OCI-LY3 (cell line): ENCODE measurements around the gene PDE6H.

Experiments
- H2AFZ ChIP-seq: fragments of 200-600, 300-600 bp; shearing (Covaris generic); 2 replicates; pipeline ENCODE4 v1.6.0; 2014; ENCODE audit warnings: antibody characterized with exemption, low read depth, low read length
- H3K27ac ChIP-seq: fragments of 200-600, 300-600 bp; sonication (generic); 2 replicates; pipeline ENCODE4 v1.5.1; 2014; ENCODE audit warnings: mild to moderate bottlenecking, low read length, moderate library complexity, mixed read lengths
- H3K27me3 ChIP-seq: fragments of 200-600, 300-600 bp; sonication (generic); 2 replicates; pipeline ENCODE4 v1.6.1; 2014; ENCODE audit warnings: low read depth, low read length, mixed read lengths
- H3K36me3 ChIP-seq: fragments of 200-600, 300-600 bp; sonication (generic); replicated peaks from 2 replicates; pipeline ENCODE3; 2014; ENCODE audit warnings: low read depth, low read length, mixed read lengths
- H3K4me1 ChIP-seq: fragments of 300-600, 200-600 bp; sonication (generic); 2 replicates; pipeline ENCODE4 v1.6.1; 2014; ENCODE audit warnings: low read length, mixed read lengths
- H3K4me2 ChIP-seq: fragments of 200-600, 300-600 bp; sonication (generic); 2 replicates; pipeline ENCODE4 v1.6.1; 2014; ENCODE audit warnings: low read length, mixed read lengths
- H3K4me3 ChIP-seq: fragments of 300-600, 200-600 bp; sonication (generic); 2 replicates; pipeline ENCODE4 v1.5.1; 2014; ENCODE audit warnings: antibody characterized with exemption, mild to moderate bottlenecking, low read length, moderate library complexity
- H3K79me2 ChIP-seq: fragments of 300-600, 200-600 bp; shearing (Covaris generic); 2 replicates; pipeline ENCODE4 v1.6.1; 2014; ENCODE audit warnings: mild to moderate bottlenecking, low read length, mixed read lengths
- H3K9ac ChIP-seq: fragments of 300-600, 200-600 bp; shearing (Covaris generic); 2 replicates; pipeline ENCODE4 v1.6.0; 2014; ENCODE audit warnings: mild to moderate bottlenecking, low read length, moderate library complexity
- H3K9me3 ChIP-seq: fragments of 200-600, 300-600 bp; shearing (Covaris generic); 2 replicates; pipeline ENCODE4 v1.6.1; 2014; ENCODE audit warnings: low read length, mixed read lengths; ENCODE audit not compliant: insufficient read depth
- H4K20me1 ChIP-seq: fragments of 200-600, 300-600 bp; sonication (generic); 2 replicates; pipeline ENCODE4 v1.6.1; 2016; ENCODE audit warnings: low read length, mixed read lengths; ENCODE audit not compliant: insufficient read depth
- EZH2phosphoT487 ChIP-seq: fragments of 200-600 bp; shearing (Covaris generic); IDR thresholded peaks from 2 replicates; pipeline ENCODE4 v1.6.1; 2018; ENCODE audit warnings: antibody characterized with exemption, mixed run types, low read depth
- TF ChIP-seq, protein P1 (sequence below): fragments of 200-600, 300-600 bp; sonication (generic); IDR thresholded peaks from 2 replicates; pipeline ENCODE4 v1.5.1; 2014; ENCODE audit warnings: antibody characterized with exemption, low read length, low read depth

Gene PDE6H

GRCh38 chr12:14988035-14988434, 15.2 kb downstream of the PDE6H start:
- no peaks in the 10 kb centered on the region for H3K36me3 ChIP-seq
- 0 out of 2 replicates have a peak overlapping the region, but pooled peaks have one; percentile 11 for H3K4me2 ChIP-seq
- H3K4me3 ChIP-seq: no peak overlapping the region
- H3K27me3 ChIP-seq: no peaks in the 10 kb centered on the region
- H4K20me1 ChIP-seq: no peaks in the 10 kb centered on the region
- no peak overlapping the region for H3K9ac ChIP-seq
- H3K27ac ChIP-seq: no peak overlapping the region
- H3K4me1 ChIP-seq: peaks cover 17% of the 10 kb centered on the region
- TF ChIP-seq EZH2phosphoT487: no peak
- TF ChIP-seq, protein P1, sequence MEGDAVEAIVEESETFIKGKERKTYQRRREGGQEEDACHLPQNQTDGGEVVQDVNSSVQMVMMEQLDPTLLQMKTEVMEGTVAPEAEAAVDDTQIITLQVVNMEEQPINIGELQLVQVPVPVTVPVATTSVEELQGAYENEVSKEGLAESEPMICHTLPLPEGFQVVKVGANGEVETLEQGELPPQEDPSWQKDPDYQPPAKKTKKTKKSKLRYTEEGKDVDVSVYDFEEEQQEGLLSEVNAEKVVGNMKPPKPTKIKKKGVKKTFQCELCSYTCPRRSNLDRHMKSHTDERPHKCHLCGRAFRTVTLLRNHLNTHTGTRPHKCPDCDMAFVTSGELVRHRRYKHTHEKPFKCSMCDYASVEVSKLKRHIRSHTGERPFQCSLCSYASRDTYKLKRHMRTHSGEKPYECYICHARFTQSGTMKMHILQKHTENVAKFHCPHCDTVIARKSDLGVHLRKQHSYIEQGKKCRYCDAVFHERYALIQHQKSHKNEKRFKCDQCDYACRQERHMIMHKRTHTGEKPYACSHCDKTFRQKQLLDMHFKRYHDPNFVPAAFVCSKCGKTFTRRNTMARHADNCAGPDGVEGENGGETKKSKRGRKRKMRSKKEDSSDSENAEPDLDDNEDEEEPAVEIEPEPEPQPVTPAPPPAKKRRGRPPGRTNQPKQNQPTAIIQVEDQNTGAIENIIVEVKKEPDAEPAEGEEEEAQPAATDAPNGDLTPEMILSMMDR: no peak
- no peaks in the 10 kb centered on the region for H3K79me2 ChIP-seq
- no peaks in the 10 kb centered on the region for H3K9me3 ChIP-seq
- no peak overlapping the region for H2AFZ ChIP-seq

GRCh38 chr12:14989790-14990189, 16.9 kb downstream of the PDE6H start:
- H3K4me1 ChIP-seq: peaks cover 19% of the 10 kb centered on the region
- H3K79me2 ChIP-seq: no peaks in the 10 kb centered on the region
- H3K9ac ChIP-seq: no peak overlapping the region
- H4K20me1 ChIP-seq: no peaks in the 10 kb centered on the region
- H3K36me3 ChIP-seq: no peaks in the 10 kb centered on the region
- no peak overlapping the region for H3K4me2 ChIP-seq
- no peaks in the 10 kb centered on the region for H3K27me3 ChIP-seq
- H3K4me3 ChIP-seq: no peak overlapping the region
- H3K27ac ChIP-seq: no peak overlapping the region
- no peak for TF ChIP-seq EZH2phosphoT487
- TF ChIP-seq, protein P1: no peak
- H2AFZ ChIP-seq: no peak overlapping the region
- H3K9me3 ChIP-seq: no peaks in the 10 kb centered on the region

DNA sequence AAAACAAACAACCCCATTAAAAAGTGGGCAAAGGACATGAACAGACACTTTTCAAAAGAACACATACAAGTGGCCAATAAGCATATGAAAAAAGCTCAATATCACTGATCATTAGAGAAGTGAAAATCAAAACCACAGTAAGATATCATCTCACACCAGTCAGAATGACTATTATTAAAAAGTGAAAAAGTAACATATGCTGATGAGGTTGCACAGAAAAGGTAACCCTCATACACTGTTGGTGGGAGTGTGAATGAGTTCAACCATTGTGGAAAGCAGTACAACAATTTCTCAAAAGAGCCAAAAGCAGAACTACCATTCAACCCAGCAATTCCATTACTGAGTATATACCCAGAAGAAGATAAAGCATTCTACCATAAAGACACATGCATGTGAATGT, 18.2 kb downstream of the PDE6H start:
- no peaks in the 10 kb centered on the region for H3K36me3 ChIP-seq
- H2AFZ ChIP-seq: no peak overlapping the region
- H3K4me2 ChIP-seq: no peak overlapping the region
- H3K9me3 ChIP-seq: no peaks in the 10 kb centered on the region
- H3K27me3 ChIP-seq: no peaks in the 10 kb centered on the region; the same call in 1 of the 2 replicates
- H3K9ac ChIP-seq: no peak overlapping the region
- no peak overlapping the region for H3K27ac ChIP-seq
- peaks cover 19% of the 10 kb centered on the region for H3K4me1 ChIP-seq
- no peaks in the 10 kb centered on the region for H3K79me2 ChIP-seq
- H4K20me1 ChIP-seq: no peaks in the 10 kb centered on the region
- no peak for TF ChIP-seq EZH2phosphoT487
- TF ChIP-seq, protein P1: no peak
- H3K4me3 ChIP-seq: no peak overlapping the region

DNA sequence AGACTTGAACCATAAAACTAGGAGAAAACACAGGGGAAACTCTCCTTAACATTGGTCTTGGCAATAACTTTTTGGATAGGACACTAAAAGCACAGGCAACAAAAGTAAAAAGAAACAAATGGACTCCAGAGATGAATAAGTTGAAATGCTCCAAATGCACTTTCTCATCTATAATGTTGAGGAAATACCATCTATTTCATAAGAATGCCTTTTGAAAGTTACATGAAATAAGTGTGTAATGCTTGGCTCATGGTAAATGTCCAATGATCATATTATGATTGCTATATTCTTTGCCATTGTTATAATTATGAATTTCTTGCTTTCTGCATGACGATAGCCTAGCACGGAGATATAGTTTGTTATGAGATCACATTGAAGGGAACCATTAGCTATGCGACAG, 19.8 kb downstream of the PDE6H start:
- Histone ChIP-seq H3K9ac (no peak overlapping the region), H3K4me3 (no peak overlapping the region), H3K27ac (no peak overlapping the region), H3K9me3 (no peaks in the 10 kb centered on the region), H3K79me2 (no peaks in the 10 kb centered on the region), H3K4me1 (peaks cover 19% of the 10 kb centered on the region), H4K20me1 (no peaks in the 10 kb centered on the region), H2AFZ (no peak overlapping the region), H3K27me3 (no peaks in the 10 kb centered on the region; the same call in 1 of the 2 replicates), H3K4me2 (no peak overlapping the region), H3K36me3 (no peaks in the 10 kb centered on the region)
- no peak for TF ChIP-seq EZH2phosphoT487
- TF ChIP-seq, protein P1: no peak
